AG04449 (cell line): ENCODE data around the gene DNAJC5.

Source experiments
- CTCF ChIA-PET: fragments of 350-600 bp; formaldehyde crosslinking; extraction: SDS; loops from one replicate; lab custom pipeline; 2021; ENCODE audit warnings: antibody characterized with exemption; lab: Yijun Ruan, JAX
- POLR2A ChIA-PET: fragments of 400-600, 350-600 bp; formaldehyde crosslinking; extraction: SDS; loops from one replicate; lab custom pipeline; 2020; ENCODE audit warnings: antibody characterized with exemption, inconsistent platforms; lab: Yijun Ruan, JAX
- DNase-seq: peaks from one replicate; pipeline ENCODE4 v3.0.0-alpha.2; 2010; ENCODE audit warnings: low read depth, low spot score
- H3K4me3 ChIP-seq: 2 replicates; pipeline ENCODE4 v1.5.1; 2011; ENCODE audit warnings: low read depth, mild to moderate bottlenecking, control low read depth, low read length
- CTCF ChIP-seq: IDR thresholded peaks from one replicate; pipeline ENCODE4 v1.5.1; 2011; ENCODE audit warnings: mild to moderate bottlenecking, moderate library complexity, low read length, control low read depth, inconsistent platforms; ENCODE audit not compliant: insufficient read depth; ENCODE audit errors: missing control alignments

The DNAJC5 gene

GRCh38 chr20:63883201-63883593 is 11.7 kb upstream of the DNAJC5 start:
- POLR2A ChIA-PET = no interaction called here
- no peak for TF ChIP-seq CTCF
- DNase-seq = no peak
- H3K4me3 ChIP-seq = no peak overlapping the region
- CTCF ChIA-PET = interaction anchor here (1.3 kb wide), 2 partner anchors 9 to 97 kb away, joined by 3 to 4 read pairs; no protein-coding TSS in a partner anchor

- no peak for TF ChIP-seq CTCF
- POLR2A ChIA-PET = interaction anchor here (0.9 kb wide), 1 partner anchor 20 kb away, joined by 4 read pairs; the partner anchor contains the start of gene TPD52L2
- DNase-seq = no peak
- CTCF ChIA-PET = no interaction called here
- H3K4me3 ChIP-seq = no peak overlapping the region
Observed at GRCh38 chr20:63884506-63885263, 10.2 kb upstream of the DNAJC5 start.

DNA sequence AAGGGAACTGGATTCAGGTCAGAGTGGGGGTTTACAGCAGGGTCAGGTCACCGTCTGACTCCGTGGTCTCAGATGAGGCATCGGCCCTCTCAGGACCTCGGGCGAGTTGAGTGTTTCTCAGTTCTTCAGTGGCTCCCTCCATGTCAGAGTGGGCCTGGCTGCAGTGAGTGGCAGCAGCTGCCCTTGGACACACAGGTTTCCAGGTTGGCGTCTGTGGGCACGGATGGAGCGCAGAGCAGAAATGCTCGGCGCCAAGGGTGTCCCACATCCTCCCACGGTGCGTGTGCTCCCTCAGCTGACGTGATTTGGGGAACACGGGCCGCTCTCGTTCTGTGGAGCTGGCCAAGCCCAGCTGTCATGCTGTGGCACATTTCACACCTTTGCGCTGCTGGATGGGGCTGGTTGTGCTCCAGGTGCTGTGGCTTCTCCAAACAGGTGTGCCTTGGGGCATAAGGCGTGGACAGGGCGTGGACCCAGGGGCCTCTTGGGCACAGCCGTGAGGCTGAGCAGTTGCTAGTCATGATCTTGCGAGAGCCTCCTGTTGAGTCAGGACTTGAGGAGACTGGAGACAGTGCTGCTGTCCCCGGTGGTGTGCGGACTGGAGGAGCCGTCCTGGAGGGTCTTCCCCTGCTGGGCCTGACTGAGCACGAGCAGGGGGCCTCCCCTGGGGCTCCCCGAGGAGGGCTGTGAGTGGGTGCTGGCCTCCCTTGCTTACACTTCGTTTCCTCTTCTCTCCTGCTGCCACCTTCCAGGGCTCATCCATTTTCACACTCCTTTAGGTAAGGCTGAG is 9.5 kb upstream of the DNAJC5 start:
- no peak for DNase-seq
- no peak for TF ChIP-seq CTCF
- ChIA-PET POLR2A (interaction anchor here (0.9 kb wide), 1 partner anchor 20 kb away, joined by 4 read pairs; the partner anchor contains the start of gene TPD52L2), CTCF (no interaction called here)
- H3K4me3 ChIP-seq = no peak overlapping the region

DNA sequence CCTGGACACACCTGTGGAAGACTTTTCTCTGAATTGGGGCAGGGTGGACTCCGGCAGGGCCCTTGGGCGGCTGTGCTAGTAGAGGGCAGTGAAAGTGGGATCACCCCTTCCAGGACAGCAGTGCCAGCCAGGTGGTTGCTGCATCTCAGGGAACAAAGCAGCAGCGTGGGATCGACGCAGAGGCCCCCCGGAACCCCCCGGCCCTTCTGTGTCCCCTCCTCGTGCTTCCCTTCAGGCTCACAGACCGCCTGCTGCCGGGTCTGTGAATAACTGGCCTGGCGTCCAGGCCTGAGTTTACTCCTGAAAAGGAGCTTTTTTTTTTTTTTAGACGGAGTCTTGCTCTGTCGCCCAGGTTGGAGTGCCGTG is 8.9 kb upstream of the DNAJC5 start:
- no peak overlapping the region for H3K4me3 ChIP-seq
- DNase-seq = no peak
- CTCF ChIA-PET = no interaction called here
- POLR2A ChIA-PET = interaction anchor here (1.2 kb wide), 1 partner anchor 21 kb away, joined by 6 read pairs; the partner anchor contains the start of gene TPD52L2
- TF ChIP-seq CTCF = no peak

DNA sequence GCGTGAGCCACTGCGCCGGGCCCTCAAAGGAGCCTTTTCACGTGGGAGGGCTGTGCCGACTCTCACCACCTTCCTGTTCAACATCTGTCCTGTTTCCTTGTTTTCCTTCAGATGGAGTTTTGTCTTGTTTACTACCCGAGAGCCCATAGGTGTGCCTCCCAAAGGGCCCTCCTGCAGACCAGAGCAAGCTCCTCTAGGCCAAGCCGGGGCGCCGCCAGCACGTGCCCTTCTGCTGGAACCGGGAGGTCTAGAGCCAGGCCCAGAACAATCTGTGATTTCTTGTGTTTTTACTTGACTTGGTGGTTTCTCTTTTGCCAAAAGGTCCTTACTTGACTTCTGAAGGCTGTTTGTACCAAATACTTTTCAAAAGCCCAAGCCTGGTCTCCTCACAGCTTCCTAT is 8.0 kb upstream of the DNAJC5 start:
- no peak overlapping the region for H3K4me3 ChIP-seq
- ChIA-PET POLR2A (interaction anchor here (1.2 kb wide), 1 partner anchor 22 kb away, joined by 6 read pairs; the partner anchor contains the start of gene TPD52L2), CTCF (interaction anchor here (0.8 kb wide), 1 partner anchor 13 kb away, joined by 3 read pairs; no protein-coding TSS in a partner anchor)
- no peak for TF ChIP-seq CTCF
- DNase-seq = no peak
